ENCODE data around the gene CA9. TPM values are rescaled to one million over a fixed set of nuclear protein-coding genes. Genes with fewer than 3 reads are reported as not detected.

Gene CA9
- total and polyA plus RNA-seq, 2 donors (not counting 3 experiments of a cell fraction or from before 2014, with no cell fraction given) = 0.18 TPM; not detected in 1

GRCh38 chr9:35658968-35659220 lies 14.8 kb upstream of the CA9 start:
- no peaks in the 10 kb centered on the region for H3K27me3 ChIP-seq (ENCODE audit: control insufficient read depth in 2 of 2, insufficient read depth in 2 of 2, low read length in 2 of 2)
- H3K4me3 ChIP-seq (replicated peaks in 1 of 3; ENCODE audit: insufficient read depth in 1 of 3, low read depth in 1 of 3, low read length in 3 of 3) = peak overlapping the region; percentile 84 to 87 (median 86)
- ChIA-PET POLR2A (interaction anchor here (1.6 kb wide), 1 partner anchor 29 kb away, joined by 4 read pairs; no protein-coding TSS in a partner anchor), CTCF (interaction anchor here (0.8 to 10.0 kb wide), 5 partner anchors 10 to 68 kb away, joined by 3 to 227 read pairs (median 9); partner anchors contain the start of gene TPM2)
- H3K79me2 ChIP-seq (ENCODE audit: control insufficient read depth, insufficient read depth, low read length) = peaks cover 4% of the 10 kb centered on the region
- TF ChIP-seq FOS (IDR thresholded peaks at IDR 0.05; ENCODE audit: borderline replicate concordance, insufficient read depth, low read length) (no peak), POLR2AphosphoS5 (IDR thresholded peaks at IDR 0.05; ENCODE audit: insufficient read depth, low read depth, low read length) (no peak), JUN (IDR thresholded peaks at IDR 0.05; ENCODE audit: borderline replicate concordance, insufficient read depth, insufficient read length, low read depth) (no peak), MAX (IDR thresholded peaks at IDR 0.05; ENCODE audit: insufficient read depth, insufficient read length) (no peak), POLR2A (IDR thresholded peaks at IDR 0.05; ENCODE audit: low read depth, low read length) (no peak), GATA2 (IDR thresholded peaks at IDR 0.05; ENCODE audit: insufficient read depth, insufficient read length, low read depth, low read length) (no peak), MYC (IDR thresholded peaks at IDR 0.05; ENCODE audit: low read depth, low read length) (no peak), EZH2 (IDR thresholded peaks at IDR 0.05; ENCODE audit: borderline replicate concordance, low read depth, low read length, severe bottlenecking) (no peak)
- TF ChIP-seq, protein P1, sequence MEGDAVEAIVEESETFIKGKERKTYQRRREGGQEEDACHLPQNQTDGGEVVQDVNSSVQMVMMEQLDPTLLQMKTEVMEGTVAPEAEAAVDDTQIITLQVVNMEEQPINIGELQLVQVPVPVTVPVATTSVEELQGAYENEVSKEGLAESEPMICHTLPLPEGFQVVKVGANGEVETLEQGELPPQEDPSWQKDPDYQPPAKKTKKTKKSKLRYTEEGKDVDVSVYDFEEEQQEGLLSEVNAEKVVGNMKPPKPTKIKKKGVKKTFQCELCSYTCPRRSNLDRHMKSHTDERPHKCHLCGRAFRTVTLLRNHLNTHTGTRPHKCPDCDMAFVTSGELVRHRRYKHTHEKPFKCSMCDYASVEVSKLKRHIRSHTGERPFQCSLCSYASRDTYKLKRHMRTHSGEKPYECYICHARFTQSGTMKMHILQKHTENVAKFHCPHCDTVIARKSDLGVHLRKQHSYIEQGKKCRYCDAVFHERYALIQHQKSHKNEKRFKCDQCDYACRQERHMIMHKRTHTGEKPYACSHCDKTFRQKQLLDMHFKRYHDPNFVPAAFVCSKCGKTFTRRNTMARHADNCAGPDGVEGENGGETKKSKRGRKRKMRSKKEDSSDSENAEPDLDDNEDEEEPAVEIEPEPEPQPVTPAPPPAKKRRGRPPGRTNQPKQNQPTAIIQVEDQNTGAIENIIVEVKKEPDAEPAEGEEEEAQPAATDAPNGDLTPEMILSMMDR (IDR thresholded peaks at IDR 0.05; ENCODE audit: extremely low read depth in 1 of 2, insufficient read depth in 1 of 2, low read depth in 1 of 2, low read length in 2 of 2) = no peak
- H3K9me3 ChIP-seq (replicated peaks; ENCODE audit: control insufficient read depth, insufficient read depth, low read length) = no peaks in the 10 kb centered on the region
- H3K27ac ChIP-seq (ENCODE audit: insufficient read depth, low read depth, low read length) = peak overlapping the region; percentile 94
- DNase-seq (ENCODE audit: low read depth, low spot score) = no peak
- no peaks in the 10 kb centered on the region for H4K20me1 ChIP-seq (replicated peaks; ENCODE audit: control insufficient read depth, extremely low read depth, insufficient read depth, low read length)
- no peaks in the 10 kb centered on the region for H3K9me1 ChIP-seq (replicated peaks; ENCODE audit: control insufficient read depth, extremely low read depth, insufficient read depth, low read length)
- H3K36me3 ChIP-seq (ENCODE audit: control insufficient read depth in 2 of 2, extremely low read depth in 1 of 2, insufficient read depth in 2 of 2, low read length in 2 of 2) = peaks cover 0 to 8% of the 10 kb centered on the region in 2 experiments
- intact Hi-C loops (cut with micrococcal nuclease) = loop anchor here (1.0 to 5.0 kb wide), 5 partner anchors 30 to 248 kb away; partner anchors contain the start of genes CREB3, HRCT1, RUSC2 and SPAAR
- peak overlapping the region; percentile 84 for H2AFZ ChIP-seq (ENCODE audit: low read depth, low read length)
- H3K4me2 ChIP-seq (ENCODE audit: insufficient read depth, low read length) = peak overlapping the region; percentile 93
- H3K9ac ChIP-seq (replicated peaks; ENCODE audit: extremely low read depth, insufficient read depth, low read length) = peak overlapping the region; percentile 86
- no TSS peak for BruUV-seq (replicated peaks)
- peaks cover 12% of the 10 kb centered on the region for H3K4me1 ChIP-seq (ENCODE audit: control insufficient read depth, extremely low read depth, insufficient read depth, low read length)
- peak; percentile 65 for FAIRE-seq
- dilution Hi-C loops (cut with MboI; ENCODE audit: extremely low pct_ligation_motif_present, low sequenced_read_pairs) = no loop called here
